ENCODE data around the gene COG5.

GRCh38 chr7:107613439-107613838 is 49.7 kb upstream of the COG5 start:
- TF ChIP-seq GATA3 (IDR thresholded peaks at IDR 0.05; ENCODE audit: low read depth, low read length) (no peak), GATA2 (IDR thresholded peaks at IDR 0.05; ENCODE audit: low read depth, low read length) (no peak)
